ENCODE results near the gene HNRNPM. TPM values are rescaled to one million over a fixed set of nuclear protein-coding genes. Genes with fewer than 3 reads are reported as not detected.

The HNRNPM gene
- total RNA-seq, 2 experiments from 2014 or later = 269 to 272 TPM

DNA sequence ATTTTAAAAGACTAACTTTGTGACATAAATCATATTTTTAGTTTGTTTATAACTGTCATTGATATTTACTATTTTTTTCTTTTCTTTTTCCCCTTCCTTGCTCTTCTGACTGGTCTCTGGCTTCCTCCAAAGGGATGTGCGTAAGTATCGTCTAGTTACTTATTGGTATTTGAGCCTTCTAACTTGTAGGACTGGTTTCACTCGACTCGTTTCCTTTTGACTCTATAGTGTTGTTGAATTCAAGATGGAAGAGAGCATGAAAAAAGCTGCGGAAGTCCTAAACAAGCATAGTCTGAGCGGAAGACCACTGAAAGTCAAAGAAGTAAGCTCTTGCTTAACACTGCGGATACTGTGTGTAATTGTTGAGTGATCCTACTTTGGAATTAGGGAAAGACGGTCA is 18.6 kb downstream of the HNRNPM start:
- TF ChIP-seq, protein P1, sequence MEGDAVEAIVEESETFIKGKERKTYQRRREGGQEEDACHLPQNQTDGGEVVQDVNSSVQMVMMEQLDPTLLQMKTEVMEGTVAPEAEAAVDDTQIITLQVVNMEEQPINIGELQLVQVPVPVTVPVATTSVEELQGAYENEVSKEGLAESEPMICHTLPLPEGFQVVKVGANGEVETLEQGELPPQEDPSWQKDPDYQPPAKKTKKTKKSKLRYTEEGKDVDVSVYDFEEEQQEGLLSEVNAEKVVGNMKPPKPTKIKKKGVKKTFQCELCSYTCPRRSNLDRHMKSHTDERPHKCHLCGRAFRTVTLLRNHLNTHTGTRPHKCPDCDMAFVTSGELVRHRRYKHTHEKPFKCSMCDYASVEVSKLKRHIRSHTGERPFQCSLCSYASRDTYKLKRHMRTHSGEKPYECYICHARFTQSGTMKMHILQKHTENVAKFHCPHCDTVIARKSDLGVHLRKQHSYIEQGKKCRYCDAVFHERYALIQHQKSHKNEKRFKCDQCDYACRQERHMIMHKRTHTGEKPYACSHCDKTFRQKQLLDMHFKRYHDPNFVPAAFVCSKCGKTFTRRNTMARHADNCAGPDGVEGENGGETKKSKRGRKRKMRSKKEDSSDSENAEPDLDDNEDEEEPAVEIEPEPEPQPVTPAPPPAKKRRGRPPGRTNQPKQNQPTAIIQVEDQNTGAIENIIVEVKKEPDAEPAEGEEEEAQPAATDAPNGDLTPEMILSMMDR (IDR thresholded peaks at IDR 0.05) = no peak
- Histone ChIP-seq H3K4me3 (ENCODE audit: low read length) (no peak overlapping the region), H3K27me3 (ENCODE audit: control insufficient read depth in 1 of 2, insufficient read depth in 2 of 2, low read length in 2 of 2) (no peaks in the 10 kb centered on the region), H3K27ac (ENCODE audit: low read depth in 1 of 2, low read length in 2 of 2) (no peak overlapping the region), H3K36me3 (ENCODE audit: insufficient read depth, low read length) (peaks cover 89% of the 10 kb centered on the region), H3K4me1 (ENCODE audit: insufficient read depth, low read length) (peaks cover 14% of the 10 kb centered on the region), H3K9me3 (ENCODE audit: control insufficient read depth in 1 of 2, insufficient read depth in 1 of 2, low read length in 2 of 2) (no peaks in the 10 kb centered on the region)
- Mint-ChIP-seq H3K36me3 (ENCODE audit: low read depth) (peaks cover 96% of the 10 kb centered on the region), H3K27ac (no peak overlapping the region), H3K9me3 (no peaks in the 10 kb centered on the region), H3K4me1 (ENCODE audit: low read depth) (peaks cover 75% of the 10 kb centered on the region), H3K27me3 (no peaks in the 10 kb centered on the region), H3K4me3 (no peak overlapping the region)
- ATAC-seq (ENCODE audit: poor library complexity) (no peak), DNase-seq (no peak)
- ChIA-PET CTCF (interaction anchor here (1.0 kb wide), 1 partner anchor 10 kb away, joined by 3 read pairs; no protein-coding TSS in a partner anchor), POLR2A (interaction anchor here (0.7 to 1.6 kb wide), 3 partner anchors 8 to 19 kb away, joined by 3 to 5 read pairs (median 4); no protein-coding TSS in a partner anchor)
- intact Hi-C loops (cut with DNase I, micrococcal nuclease) = no loop called here

DNA sequence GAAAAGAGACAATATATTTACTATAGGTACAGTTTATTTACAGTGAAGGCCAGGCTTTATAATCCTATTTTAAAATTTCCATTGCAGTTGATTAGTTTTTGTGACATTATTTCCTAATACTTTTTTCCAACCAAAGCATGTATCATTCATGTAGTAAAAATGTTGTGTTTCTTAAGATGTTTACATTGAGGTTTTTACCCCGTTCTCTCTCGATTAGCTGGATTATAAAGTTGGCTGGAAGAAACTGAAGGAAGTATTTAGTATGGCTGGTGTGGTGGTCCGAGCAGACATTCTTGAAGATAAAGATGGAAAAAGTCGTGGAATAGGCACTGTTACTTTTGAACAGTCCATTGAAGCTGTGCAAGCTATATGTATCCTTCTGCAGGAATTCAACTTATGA is 21.2 kb downstream of the HNRNPM start:
- peak overlapping the region in 1 of 2 donors; percentile 17 for H3K27ac ChIP-seq (ENCODE audit: low read depth in 1 of 2, low read length in 2 of 2)
- peaks cover 91% of the 10 kb centered on the region for H3K36me3 ChIP-seq (ENCODE audit: insufficient read depth, low read length)
- H3K9me3 ChIP-seq (ENCODE audit: control insufficient read depth in 1 of 2, insufficient read depth in 1 of 2, low read length in 2 of 2) = no peaks in the 10 kb centered on the region
- ATAC-seq (ENCODE audit: poor library complexity) (no peak), DNase-seq (no peak)
- intact Hi-C loops (cut with DNase I, micrococcal nuclease) = no loop called here
- peak overlapping the region; percentile 29 for H3K27ac Mint-ChIP-seq
- ChIA-PET POLR2A (no interaction called here), CTCF (no interaction called here)
- H3K27me3 ChIP-seq (ENCODE audit: control insufficient read depth in 1 of 2, insufficient read depth in 2 of 2, low read length in 2 of 2) = no peaks in the 10 kb centered on the region
- no peak overlapping the region for H3K4me3 Mint-ChIP-seq
- no peak overlapping the region for H3K4me3 ChIP-seq (ENCODE audit: low read length)
- no peaks in the 10 kb centered on the region for H3K9me3 Mint-ChIP-seq
- H3K27me3 Mint-ChIP-seq = no peaks in the 10 kb centered on the region
- H3K36me3 Mint-ChIP-seq (ENCODE audit: low read depth) = peaks cover 98% of the 10 kb centered on the region
- TF ChIP-seq, protein P1 (IDR thresholded peaks at IDR 0.05) = no peak
- peaks cover 69% of the 10 kb centered on the region for H3K4me1 Mint-ChIP-seq (ENCODE audit: low read depth)
- no peaks in the 10 kb centered on the region for H3K4me1 ChIP-seq (ENCODE audit: insufficient read depth, low read length)

DNA sequence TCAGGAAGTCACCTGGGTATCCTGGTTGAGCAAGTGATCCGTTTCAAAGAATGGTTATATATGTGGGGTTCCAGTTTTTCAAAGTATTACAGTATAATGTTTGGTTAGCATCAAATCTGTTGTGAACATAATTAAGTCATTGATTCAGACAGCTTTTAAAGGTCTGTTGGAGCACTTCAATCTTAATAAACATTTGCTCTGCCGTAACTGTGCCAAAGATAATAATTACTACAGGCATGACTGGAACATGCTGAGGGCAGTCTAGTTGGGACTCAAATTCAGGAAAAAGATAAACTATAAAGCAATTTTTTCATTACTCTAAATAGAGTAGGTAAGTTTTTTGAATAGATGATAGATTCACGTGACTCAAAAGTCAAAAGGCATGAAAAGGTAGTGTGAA is 23.3 kb downstream of the HNRNPM start:
- no peak overlapping the region for H3K27ac ChIP-seq (ENCODE audit: low read depth in 1 of 2, low read length in 2 of 2)
- peaks cover 97% of the 10 kb centered on the region for H3K36me3 ChIP-seq (ENCODE audit: insufficient read depth, low read length)
- H3K4me1 ChIP-seq (ENCODE audit: insufficient read depth, low read length) = no peaks in the 10 kb centered on the region
- TF ChIP-seq, protein P1 (IDR thresholded peaks at IDR 0.05) = no peak
- H3K27me3 Mint-ChIP-seq = no peaks in the 10 kb centered on the region
- peaks cover 57% of the 10 kb centered on the region for H3K4me1 Mint-ChIP-seq (ENCODE audit: low read depth)
- ATAC-seq (ENCODE audit: poor library complexity) (no peak), DNase-seq (no peak)
- POLR2A ChIA-PET = interaction anchor here (0.8 kb wide), 1 partner anchor 19 kb away, joined by 3 read pairs; no protein-coding TSS in a partner anchor
- no peak overlapping the region for H3K27ac Mint-ChIP-seq
- no peaks in the 10 kb centered on the region for H3K9me3 Mint-ChIP-seq
- H3K36me3 Mint-ChIP-seq (ENCODE audit: low read depth) = peaks cover 98% of the 10 kb centered on the region
- H3K9me3 ChIP-seq (ENCODE audit: control insufficient read depth in 1 of 2, insufficient read depth in 1 of 2, low read length in 2 of 2) = no peaks in the 10 kb centered on the region
- no peak overlapping the region for H3K4me3 ChIP-seq (ENCODE audit: low read length)
- no peaks in the 10 kb centered on the region for H3K27me3 ChIP-seq (ENCODE audit: control insufficient read depth in 1 of 2, insufficient read depth in 2 of 2, low read length in 2 of 2)
- CTCF ChIA-PET = no interaction called here
- intact Hi-C loops (cut with DNase I, micrococcal nuclease) = no loop called here
- no peak overlapping the region for H3K4me3 Mint-ChIP-seq

All from CD4-positive, alpha-beta T cell (primary cell).